Lower leg skin (tissue), 3 donors: ENCODE measurements around the gene EFS.

Source experiments
- CTCF ChIP-seq, 3 donors: fragments of 450-650 bp; IDR thresholded peaks; one replicate each; pipeline ENCODE4 v1.5.1; 2016; ENCODE audit warnings: antibody characterized with exemption in 3 of 3, mild to moderate bottlenecking in 3 of 3, moderate library complexity in 2 of 3
- POLR2A ChIP-seq, 2 donors: fragments of 450-650 bp; IDR thresholded peaks; one replicate each; pipeline ENCODE4 v1.6.1; 2016 to 2017; ENCODE audit warnings: antibody characterized with exemption in 2 of 2, mild to moderate bottlenecking in 1 of 2, moderate library complexity in 1 of 2

DNA sequence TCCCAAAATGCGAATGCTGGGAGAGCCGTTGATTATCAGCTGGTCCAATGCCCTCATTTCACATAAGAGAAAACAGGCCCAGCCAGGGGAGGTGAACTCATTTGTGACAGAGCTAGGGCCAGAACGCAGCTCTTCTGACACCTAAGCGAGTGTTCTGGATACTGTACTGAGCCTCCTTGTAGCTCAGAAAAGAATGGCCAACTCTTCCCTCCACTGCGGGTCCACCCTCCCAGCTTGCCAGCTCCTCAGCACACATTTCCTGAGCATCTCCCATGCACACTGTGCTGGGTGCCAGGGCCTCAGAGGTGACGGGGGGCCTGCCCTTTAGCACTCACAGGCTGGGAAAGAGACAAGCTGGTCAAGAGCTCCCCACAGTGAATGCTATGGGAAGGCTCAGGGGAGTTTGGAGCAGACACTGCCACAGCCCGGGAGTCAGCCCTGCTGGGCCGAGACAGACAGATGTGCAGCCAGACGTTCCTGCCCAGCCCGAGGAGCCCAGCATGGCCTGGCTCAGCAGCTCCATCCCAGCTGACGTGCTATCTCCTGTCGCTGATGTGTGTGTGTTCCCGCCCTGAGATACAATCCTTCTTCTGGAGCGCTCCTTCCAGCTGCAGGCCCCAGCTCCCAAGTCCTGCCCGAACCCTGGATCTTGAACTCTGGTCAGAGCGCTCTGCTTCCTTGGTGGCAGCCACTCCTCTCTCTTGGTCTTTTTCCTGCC, 15.4 kb upstream of the EFS start:
- TF ChIP-seq CTCF (IDR thresholded peaks at IDR 0.05) (no peak), POLR2A (IDR thresholded peaks at IDR 0.05) (no peak)
